GM23338 (cell line): Measurements from ENCODE around the gene PHF10.

Experiments
- CREB1 ChIP-seq: fragments of 250-450 bp; sonication (Bioruptor Pico); IDR thresholded peaks from 2 replicates; pipeline ENCODE4 v1.5.0; 2020; ENCODE audit warnings: low read depth, mild to moderate bottlenecking, moderate library complexity
- CTCF ChIP-seq, 2 experiments: fragments of 200-600 bp in 1 of 2; sonication (generic) in 1 of 2; conservative IDR thresholded peaks; 2 replicates each; pipeline versions ENCODE4 v1.5.1 to v1.6.1; 2016 to 2017; ENCODE audit warnings: antibody characterized with exemption in 2 of 2, low read depth in 2 of 2, mild to moderate bottlenecking in 2 of 2, moderate library complexity in 1 of 2
- ETS1 ChIP-seq: IDR thresholded peaks from 2 replicates; pipeline ENCODE4 v1.6.1; 2016; ENCODE audit warnings: antibody characterized with exemption
- EZH2 ChIP-seq: fragments of 200-600 bp; sonication (generic); IDR thresholded peaks from one replicate; pipeline ENCODE4 v1.8.0; 2017; ENCODE audit warnings: antibody characterized with exemption, mild to moderate bottlenecking, low read depth; ENCODE audit not compliant: unreplicated experiment
- EZH2phosphoT487 ChIP-seq: fragments of 200-600 bp; sonication (generic); IDR thresholded peaks from one replicate; pipeline ENCODE4 v1.8.1; 2018; ENCODE audit warnings: antibody characterized with exemption; ENCODE audit not compliant: unreplicated experiment
- JUNB ChIP-seq: IDR thresholded peaks from one replicate; pipeline ENCODE4 v1.6.1; 2016; ENCODE audit warnings: antibody characterized with exemption; ENCODE audit not compliant: unreplicated experiment
- NANOG ChIP-seq: IDR thresholded peaks from 2 replicates; pipeline ENCODE4 v1.6.1; 2016; ENCODE audit warnings: antibody characterized with exemption, borderline replicate concordance
- POLR2AphosphoS5 ChIP-seq: IDR thresholded peaks from 2 replicates; pipeline ENCODE4 v1.6.1; 2016; ENCODE audit warnings: antibody characterized with exemption, low read depth
- REST ChIP-seq: IDR thresholded peaks from one replicate; pipeline ENCODE4 v1.6.1; 2018; ENCODE audit warnings: antibody characterized with exemption; ENCODE audit not compliant: unreplicated experiment
- STAT1 ChIP-seq: IDR thresholded peaks from one replicate; pipeline ENCODE4 v1.6.1; 2016; ENCODE audit warnings: antibody characterized with exemption; ENCODE audit not compliant: unreplicated experiment
- ZNF114 ChIP-seq: fragments of 250-450 bp; sonication (Bioruptor Pico); IDR thresholded peaks from 2 replicates; pipeline ENCODE4 v1.5.0; 2020; ENCODE audit warnings: mild to moderate bottlenecking, moderate library complexity
- ZNF331 ChIP-seq: fragments of 250-450 bp; sonication (Bioruptor Pico); IDR thresholded peaks from 2 replicates; pipeline ENCODE4 v1.5.0; 2020; ENCODE audit warnings: low read depth, mild to moderate bottlenecking, moderate library complexity
- ZNF462 ChIP-seq: fragments of 250-450 bp; sonication (Bioruptor Pico); IDR thresholded peaks from 2 replicates; pipeline ENCODE4 v1.5.0; 2020; ENCODE audit warnings: mild to moderate bottlenecking, moderate library complexity

DNA sequence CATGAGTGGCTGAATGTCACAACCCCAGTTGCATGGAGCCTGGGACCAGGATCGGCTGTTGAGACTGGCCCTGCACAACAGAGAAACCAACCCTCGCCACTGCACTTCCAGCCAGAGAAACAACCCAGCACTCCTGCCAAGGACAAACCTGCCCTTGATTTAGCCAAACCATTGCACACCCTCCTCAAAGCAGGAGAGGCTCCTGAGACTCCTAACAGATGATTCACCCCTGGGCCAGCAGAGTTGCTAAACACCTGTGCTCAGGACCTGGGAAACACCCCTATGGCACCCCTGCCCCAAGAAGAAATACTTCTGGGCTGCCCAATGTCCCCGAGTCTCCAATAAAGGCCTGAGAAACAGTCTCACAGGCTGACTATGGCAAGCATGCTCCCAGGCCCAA lies 40.2 kb downstream of the PHF10 start:
- TF ChIP-seq POLR2AphosphoS5 (no peak), CTCF (conservative IDR thresholded peaks at IDR 0.05; ENCODE audit: low read depth in 2 of 2) (no peak), JUNB (no peak), REST (no peak), NANOG (no peak), EZH2 (no peak), EZH2phosphoT487 (no peak), ETS1 (no peak), ZNF462 (CRISPR knock-in tag) (no peak), CREB1 (no peak), STAT1 (no peak), ZNF114 (CRISPR knock-in tag) (no peak), ZNF331 (no peak)
